HG02571 (cell line): ENCODE measurements around the gene SLC38A2.
"Not testable (repeated sequence)": the region's sequence is repeated elsewhere in the genome, so short reads cannot be mapped to it uniquely, and the experiment has no call there.

ENCODE experiments used
- ATAC-seq: cut with Tn5 transposase; IDR thresholded peaks from one replicate; pipeline ENCODE4 v1.9.1; 2021; ENCODE audit warnings: mild to moderate bottlenecking, moderate library complexity; ENCODE audit not compliant: unreplicated experiment

Gene SLC38A2

GRCh38 chr12:46332260-46332659 lies 40.3 kb downstream of the SLC38A2 start:
- ATAC-seq = no peak

- not testable (repeated sequence) for ATAC-seq
These were observed 47.5 kb downstream of the SLC38A2 start for GRCh38 chr12:46325075-46325474.

- ATAC-seq = no peak
These were observed 51.8 kb downstream of the SLC38A2 start for GRCh38 chr12:46320731-46321130.

- ATAC-seq = no peak
These were observed 54.5 kb downstream of the SLC38A2 start for GRCh38 chr12:46318037-46318436.
